Esophagus mucosa (tissue), 1 donor: Measurements from ENCODE around the gene IL1RAPL1. TPM values are rescaled to one million over a fixed set of nuclear protein-coding genes. Genes with fewer than 3 reads are reported as not detected.
"Not testable (repeated sequence)": the region's sequence is repeated elsewhere in the genome, so short reads cannot be mapped to it uniquely, and the experiment has no call there.

Experiments used
- ATAC-seq: fragments of 200-7000 bp; cut with Tn5 transposase; one replicate; pipeline ENCODE4 v1.9.1; 2020
- total RNA-seq: library from RNA; stranded (reverse); gene quantifications from one replicate; pipeline ENCODE4 v1.2.4, GENCODE V29; 2023
- donor health status: DM: yes; HTN: yes; CAD: no.

IL1RAPL1 gene
- total RNA-seq, 1 donor from 2014 or later, result 0.12 TPM

GRCh38 chrX:28800671-28801070, 213.4 kb downstream of the IL1RAPL1 start:
- not testable (repeated sequence) for ATAC-seq

GRCh38 chrX:28802625-28803024, 215.4 kb downstream of the IL1RAPL1 start:
- ATAC-seq, result no peak

DNA sequence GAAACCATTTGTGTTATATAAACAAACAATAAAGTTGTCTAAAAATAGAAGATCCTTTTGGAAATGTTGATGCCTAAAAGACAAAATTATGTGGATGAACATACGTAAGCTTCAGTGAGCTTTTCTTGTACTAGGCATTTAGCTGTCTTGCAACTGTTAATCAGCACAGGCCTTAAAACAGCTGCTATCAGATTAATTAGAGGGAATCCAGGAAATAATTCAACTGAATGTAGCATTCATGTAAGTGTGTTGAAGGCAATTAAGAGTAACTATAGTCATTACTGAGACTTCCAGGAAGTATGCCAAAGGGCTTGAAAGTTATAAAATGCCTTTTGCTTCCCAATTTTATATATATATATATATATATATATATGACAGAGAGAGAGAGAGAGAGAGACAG, 248.7 kb downstream of the IL1RAPL1 start:
- ATAC-seq, result no peak

GRCh38 chrX:28843817-28844216, 256.6 kb downstream of the IL1RAPL1 start:
- no peak for ATAC-seq

GRCh38 chrX:28847423-28847822, 260.2 kb downstream of the IL1RAPL1 start:
- no peak for ATAC-seq

GRCh38 chrX:28848707-28849106, 261.5 kb downstream of the IL1RAPL1 start:
- ATAC-seq, result no peak

DNA sequence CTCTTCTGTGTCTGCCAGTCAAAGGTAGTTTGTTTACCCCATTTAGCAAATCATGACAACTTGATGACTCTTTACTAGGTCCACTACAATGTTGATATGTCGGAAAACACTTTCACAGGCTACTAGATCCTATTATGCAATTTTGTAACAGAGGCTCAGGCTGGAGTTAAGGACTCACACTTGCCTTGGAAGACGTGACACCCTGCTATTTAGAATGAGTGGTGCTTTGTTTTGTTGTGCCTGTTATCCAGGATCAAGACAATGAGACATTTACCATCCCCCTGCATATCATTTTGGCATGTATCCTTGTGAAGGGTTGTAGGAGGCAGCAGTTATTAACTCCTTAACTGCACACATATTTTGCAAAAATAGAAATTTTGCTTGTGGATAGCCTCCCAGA, 263.7 kb downstream of the IL1RAPL1 start:
- ATAC-seq, result no peak

- ATAC-seq, result no peak
Measured at GRCh38 chrX:28851871-28852270, 264.6 kb downstream of the IL1RAPL1 start.

DNA sequence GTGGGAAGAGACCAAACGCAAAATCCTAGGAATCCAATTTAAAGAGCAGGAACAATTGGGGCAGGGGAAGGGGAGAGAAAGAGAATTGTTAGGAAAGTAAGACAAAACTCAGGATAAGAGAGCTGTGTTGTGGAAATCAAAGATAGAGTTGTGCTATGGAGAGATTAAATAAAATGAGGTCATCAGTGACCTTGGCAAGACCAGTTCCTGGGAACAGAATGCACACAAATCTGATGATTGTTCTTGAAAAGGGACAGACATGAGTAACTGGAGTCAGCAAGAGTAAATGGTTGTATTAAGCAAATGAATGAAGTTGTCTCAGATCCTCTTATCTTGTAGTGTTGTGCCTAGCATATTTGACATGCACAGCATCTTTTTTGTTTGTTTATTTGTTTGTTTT, 267.4 kb downstream of the IL1RAPL1 start:
- no peak for ATAC-seq

DNA sequence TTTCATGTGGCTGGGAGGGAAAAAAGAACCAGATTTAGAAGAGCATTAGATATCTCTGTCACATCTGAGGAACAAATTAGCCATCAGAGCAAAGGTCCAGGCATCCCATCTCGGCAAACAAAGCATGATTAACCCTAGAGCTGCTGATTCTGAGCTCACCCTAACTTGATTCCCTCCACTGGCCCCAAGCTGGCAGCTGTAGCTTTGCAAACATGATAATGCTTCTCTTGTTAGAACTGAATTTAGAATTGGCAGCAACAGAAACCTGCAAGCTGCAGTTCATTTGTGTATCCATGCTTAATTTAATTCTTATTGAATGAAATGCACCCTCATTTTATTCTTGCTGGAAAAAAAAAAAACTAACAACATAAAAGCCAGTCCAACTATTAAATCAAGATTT, 289.2 kb downstream of the IL1RAPL1 start:
- no peak for ATAC-seq

GRCh38 chrX:28876901-28877300, 289.7 kb downstream of the IL1RAPL1 start:
- ATAC-seq, result no peak

DNA sequence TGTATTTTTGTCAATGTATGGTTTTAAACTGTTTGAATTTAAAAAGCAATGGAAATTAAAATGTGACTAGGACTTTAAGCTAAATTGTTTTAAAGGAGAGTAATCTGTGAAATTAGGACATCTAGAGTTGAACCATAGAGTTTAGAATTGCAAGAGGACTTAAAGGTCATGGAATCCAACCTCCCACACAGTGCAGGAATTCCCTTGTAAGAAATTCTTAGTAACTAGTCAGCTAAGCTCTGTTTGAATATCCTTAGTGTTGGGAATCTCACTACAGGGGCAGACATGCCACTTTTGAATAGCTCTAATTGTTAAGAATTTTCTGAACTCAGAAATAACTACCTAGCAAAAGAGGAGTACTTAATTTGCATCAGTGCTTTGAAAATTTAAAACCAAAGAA, 292.9 kb downstream of the IL1RAPL1 start:
- no peak for ATAC-seq

DNA sequence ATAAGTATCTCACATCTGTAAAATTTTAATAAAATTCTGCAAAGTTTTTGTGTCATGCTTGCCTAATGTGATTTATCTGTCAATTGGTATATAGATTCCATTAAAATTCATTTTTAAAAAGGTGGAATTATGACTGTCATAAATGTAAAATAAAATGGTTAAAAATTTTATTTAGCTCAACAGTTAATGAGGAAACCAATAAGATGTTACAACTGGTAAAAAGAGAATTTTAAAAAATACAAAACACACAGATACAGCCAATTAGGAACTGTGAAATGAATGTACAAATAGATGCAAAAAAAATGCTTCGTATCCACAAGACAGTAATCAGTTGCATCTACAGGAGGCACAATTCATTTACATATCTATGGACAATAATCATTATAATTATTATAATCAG, 297.6 kb downstream of the IL1RAPL1 start:
- no peak for ATAC-seq

- no peak for ATAC-seq
Measured at GRCh38 chrX:28888416-28888815, 301.2 kb downstream of the IL1RAPL1 start.

GRCh38 chrX:28889591-28890090, 302.4 kb downstream of the IL1RAPL1 start:
- no peak for ATAC-seq

DNA sequence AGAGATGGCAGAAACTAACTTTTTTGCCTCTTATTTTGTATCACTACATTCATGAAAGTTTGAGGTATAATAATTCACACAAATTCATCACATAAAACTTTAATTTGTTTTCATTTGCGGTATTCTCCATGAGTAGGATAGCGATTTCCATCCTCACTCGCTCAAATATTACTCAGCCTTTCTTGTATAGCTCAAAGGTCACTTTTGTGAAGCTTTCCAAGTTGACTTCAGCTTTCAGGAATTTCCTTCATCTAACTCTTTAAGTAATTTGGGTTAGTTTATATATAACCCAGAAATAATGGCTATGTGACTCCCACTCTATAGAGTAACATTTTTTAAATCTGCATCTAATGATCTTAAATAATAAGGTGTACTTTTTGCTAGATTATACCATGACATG, 314.4 kb downstream of the IL1RAPL1 start:
- no peak for ATAC-seq

GRCh38 chrX:28910487-28910886, 323.2 kb downstream of the IL1RAPL1 start:
- no peak for ATAC-seq

- no peak for ATAC-seq
Measured at GRCh38 chrX:28920153-28920943, 333.1 kb downstream of the IL1RAPL1 start.

DNA sequence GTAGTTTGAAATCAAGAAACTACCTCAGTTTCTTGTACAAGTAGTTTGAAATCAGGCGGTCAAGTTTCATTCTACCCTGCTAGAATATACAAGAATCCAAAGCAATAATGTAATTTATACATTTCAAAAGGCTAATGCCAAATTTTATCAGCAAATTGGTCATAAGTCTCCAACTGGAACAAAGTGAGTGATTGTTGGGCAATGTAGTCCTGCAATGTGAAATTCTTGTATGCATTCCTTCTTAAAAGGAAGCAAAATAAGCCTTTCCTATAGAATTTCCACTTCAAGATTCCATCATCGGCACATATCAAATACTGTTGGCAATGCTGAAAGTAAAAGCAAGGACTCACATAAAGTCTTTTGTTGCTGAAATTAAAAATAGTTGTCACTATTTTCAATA, 334.9 kb downstream of the IL1RAPL1 start:
- ATAC-seq, result no peak

DNA sequence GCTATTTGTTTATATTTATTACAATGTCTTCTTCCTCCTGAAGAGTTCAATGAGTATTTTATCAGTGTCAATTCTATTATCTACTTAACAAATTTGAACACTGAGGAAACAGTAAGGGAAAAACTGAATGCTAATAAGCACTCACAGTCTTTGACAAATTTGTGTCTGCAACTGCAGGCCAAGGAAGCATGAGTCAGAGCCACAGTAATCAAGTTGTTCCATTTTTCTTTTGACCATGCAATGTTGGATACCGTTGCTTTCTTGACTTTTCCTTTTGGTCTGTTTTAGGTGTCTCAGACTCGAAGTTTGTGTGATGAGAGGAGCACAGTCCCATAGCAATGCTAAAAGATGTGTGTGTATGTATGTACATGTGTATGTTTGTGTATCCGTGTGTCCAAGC, 359.6 kb downstream of the IL1RAPL1 start:
- no peak for ATAC-seq

- ATAC-seq, result no peak
Measured at GRCh38 chrX:28960063-28960462, 372.8 kb downstream of the IL1RAPL1 start.

GRCh38 chrX:28966331-28966730, 379.1 kb downstream of the IL1RAPL1 start:
- no peak for ATAC-seq

DNA sequence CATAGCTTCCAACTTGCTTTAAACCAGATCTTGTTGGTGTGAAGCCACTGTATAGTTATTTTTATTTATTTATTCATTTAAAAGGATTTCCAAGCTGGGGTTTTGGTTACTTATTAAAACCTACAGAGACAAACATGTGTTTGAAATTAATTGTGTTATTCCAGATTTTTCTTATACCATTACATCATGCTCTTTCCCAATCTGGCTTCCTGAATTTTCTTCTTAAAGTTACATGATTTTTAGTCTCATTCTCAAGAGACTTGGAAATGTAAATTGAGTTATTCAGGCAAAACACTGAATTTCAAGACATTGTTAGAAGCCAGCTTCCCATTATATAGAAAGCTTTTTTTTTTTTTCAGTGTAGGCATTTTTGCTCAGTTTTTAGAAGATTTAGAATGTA, 381.9 kb downstream of the IL1RAPL1 start:
- no peak for ATAC-seq

DNA sequence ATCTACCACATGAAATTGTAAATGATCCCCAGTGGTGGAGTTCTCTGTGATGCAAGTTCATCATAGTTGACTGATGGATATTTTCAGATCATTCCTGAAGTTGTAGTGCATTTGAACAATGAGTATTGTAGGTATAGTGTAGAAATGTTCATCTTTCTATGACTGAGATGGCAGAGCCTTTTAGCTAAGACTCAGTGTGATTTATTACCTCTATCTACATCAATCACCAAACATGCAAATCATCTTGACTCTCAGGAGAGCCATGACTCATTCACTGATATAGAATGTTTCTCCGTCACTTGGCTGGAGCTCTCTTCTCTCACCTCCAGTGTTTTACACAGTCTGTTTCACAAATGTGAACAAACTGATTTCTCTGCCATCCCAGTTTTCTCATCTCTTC, 392.6 kb downstream of the IL1RAPL1 start:
- ATAC-seq, result no peak

- ATAC-seq, result no peak
Measured at GRCh38 chrX:28981952-28982351, 394.7 kb downstream of the IL1RAPL1 start.
